Measurements from ENCODE around the gene PECR. TPM values are rescaled to one million over a fixed set of nuclear protein-coding genes. Genes with fewer than 3 reads are reported as not detected.

The PECR gene
- total RNA-seq, 1 experiment from 2014 or later: 15.3 TPM

GRCh38 chr2:216008387-216008786 is 73.2 kb downstream of the PECR start:
- Histone ChIP-seq H3K4me2 (ENCODE audit: insufficient read depth, insufficient read length, low read length) (no peak overlapping the region), H2AK5ac (ENCODE audit: insufficient read length, low read length) (no peak overlapping the region), H3K18ac (ENCODE audit: insufficient read length, low read depth, low read length) (no peak overlapping the region), H3K4ac (ENCODE audit: low read depth, low read length) (no peak overlapping the region), H4K91ac (ENCODE audit: insufficient read length, low read depth, low read length) (no peak overlapping the region), H3K79me2 (ENCODE audit: insufficient read depth, low read length) (peaks cover 18% of the 10 kb centered on the region; the same call in 1 of the 2 replicates), H3K27me3 (ENCODE audit: insufficient read depth, low read length) (no peaks in the 10 kb centered on the region), H3K23ac (ENCODE audit: insufficient read length, low read depth, low read length) (no peak overlapping the region), H3K9ac (ENCODE audit: extremely low read depth, insufficient read length, low read length) (no peak overlapping the region), H3K27ac (ENCODE audit: insufficient read length, low read depth, low read length) (no peak overlapping the region), H3K23me2 (ENCODE audit: insufficient read length, low read depth, low read length, poor library complexity, severe bottlenecking) (peaks cover 6% of the 10 kb centered on the region), H3K9me3 (ENCODE audit: control insufficient read depth, low read depth, low read length) (no peaks in the 10 kb centered on the region), H4K20me1 (ENCODE audit: control insufficient read depth, insufficient read depth, insufficient read length) (no peaks in the 10 kb centered on the region), H2BK120ac (ENCODE audit: low read depth, low read length, poor library complexity, severe bottlenecking) (no peak overlapping the region), H4K5ac (ENCODE audit: insufficient read length, low read depth, low read length) (no peak overlapping the region), H2BK5ac (ENCODE audit: insufficient read length, low read length) (no peak overlapping the region), H3K4me1 (ENCODE audit: insufficient read depth, low read length) (peaks cover 10% of the 10 kb centered on the region; the same call in 1 of the 2 replicates), H3K14ac (ENCODE audit: insufficient read depth, low read length) (no peak overlapping the region), H3K79me1 (ENCODE audit: insufficient read depth, low read depth, low read length, poor library complexity, severe bottlenecking) (no peaks in the 10 kb centered on the region), H3T11ph (ENCODE audit: low read length) (no peak overlapping the region), H3K56ac (ENCODE audit: insufficient read length, low read depth, low read length) (no peak overlapping the region), H2BK20ac (ENCODE audit: low read depth, low read length, poor library complexity, severe bottlenecking) (no peak overlapping the region), H2BK12ac (ENCODE audit: insufficient read length, low read depth, low read length) (no peak overlapping the region), H2BK15ac (ENCODE audit: low read depth, low read length) (no peak overlapping the region), H2AFZ (ENCODE audit: low read length) (no peak overlapping the region), H4K8ac (replicated peaks; ENCODE audit: insufficient read length, low read depth, low read length) (no peak overlapping the region)
- Mint-ChIP-seq H3K36me3 (ENCODE audit: insufficient read depth in 1 of 3, low read depth in 3 of 3) (peaks cover 0 to 9% (median 2%) of the 10 kb centered on the region in 3 experiments; a peak in 4 of 7 replicates), H3K4me1 (peaks cover 33 to 40% of the 10 kb centered on the region in 2 experiments), H3K27me3 (ENCODE audit: low read depth) (no peaks in the 10 kb centered on the region), H3K4me3 (no peak overlapping the region), H3K27ac (no peak overlapping the region; a peak in 1 of 7 replicates), H3K9me3 (no peaks in the 10 kb centered on the region)
- DNase-seq: no peak
- TF ChIP-seq, protein P1, sequence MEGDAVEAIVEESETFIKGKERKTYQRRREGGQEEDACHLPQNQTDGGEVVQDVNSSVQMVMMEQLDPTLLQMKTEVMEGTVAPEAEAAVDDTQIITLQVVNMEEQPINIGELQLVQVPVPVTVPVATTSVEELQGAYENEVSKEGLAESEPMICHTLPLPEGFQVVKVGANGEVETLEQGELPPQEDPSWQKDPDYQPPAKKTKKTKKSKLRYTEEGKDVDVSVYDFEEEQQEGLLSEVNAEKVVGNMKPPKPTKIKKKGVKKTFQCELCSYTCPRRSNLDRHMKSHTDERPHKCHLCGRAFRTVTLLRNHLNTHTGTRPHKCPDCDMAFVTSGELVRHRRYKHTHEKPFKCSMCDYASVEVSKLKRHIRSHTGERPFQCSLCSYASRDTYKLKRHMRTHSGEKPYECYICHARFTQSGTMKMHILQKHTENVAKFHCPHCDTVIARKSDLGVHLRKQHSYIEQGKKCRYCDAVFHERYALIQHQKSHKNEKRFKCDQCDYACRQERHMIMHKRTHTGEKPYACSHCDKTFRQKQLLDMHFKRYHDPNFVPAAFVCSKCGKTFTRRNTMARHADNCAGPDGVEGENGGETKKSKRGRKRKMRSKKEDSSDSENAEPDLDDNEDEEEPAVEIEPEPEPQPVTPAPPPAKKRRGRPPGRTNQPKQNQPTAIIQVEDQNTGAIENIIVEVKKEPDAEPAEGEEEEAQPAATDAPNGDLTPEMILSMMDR (conservative IDR thresholded peaks at IDR 0.05): 0 out of 3 replicates have a peak, but pooled peaks have one; percentile 12
- no CpG with 5 or more reads among the region's 3 CpGs for WGBS (ENCODE audit: extremely low coverage, insufficient read length, low lambda C conversion rate)

All from H9 (cell line).